GM19438 (cell line): ENCODE data around the gene GALNT14.

Experiments used
- ATAC-seq: cut with Tn5 transposase; IDR thresholded peaks from one replicate; pipeline ENCODE4 v1.9.1; 2021; ENCODE audit warnings: low read depth; ENCODE audit not compliant: unreplicated experiment

GALNT14 gene

GRCh38 chr2:31018280-31018679 lies 120.0 kb downstream of the GALNT14 start:
- ATAC-seq, result no peak

- ATAC-seq, result no peak
Observed at GRCh38 chr2:31016648-31017047, 121.6 kb downstream of the GALNT14 start.

GRCh38 chr2:31014516-31014915 lies 123.7 kb downstream of the GALNT14 start:
- ATAC-seq, result no peak

GRCh38 chr2:31013301-31013700 lies 124.9 kb downstream of the GALNT14 start:
- ATAC-seq, result no peak

GRCh38 chr2:31012406-31012805 lies 125.8 kb downstream of the GALNT14 start:
- no peak for ATAC-seq

GRCh38 chr2:31011587-31011986 lies 126.7 kb downstream of the GALNT14 start:
- ATAC-seq, result no peak

GRCh38 chr2:31008561-31009114 lies 129.6 kb downstream of the GALNT14 start:
- no peak for ATAC-seq

GRCh38 chr2:31004257-31004656 lies 134.0 kb downstream of the GALNT14 start:
- no peak for ATAC-seq

GRCh38 chr2:31003749-31004148 lies 134.5 kb downstream of the GALNT14 start:
- no peak for ATAC-seq

GRCh38 chr2:31002537-31003150 lies 135.6 kb downstream of the GALNT14 start:
- no peak for ATAC-seq

- no peak for ATAC-seq
Observed at GRCh38 chr2:31000970-31001369, 137.3 kb downstream of the GALNT14 start.

GRCh38 chr2:30998672-30999071 lies 139.6 kb downstream of the GALNT14 start:
- no peak for ATAC-seq

GRCh38 chr2:30997979-30998378 lies 140.3 kb downstream of the GALNT14 start:
- ATAC-seq, result no peak

GRCh38 chr2:30994227-30995056 lies 143.8 kb downstream of the GALNT14 start:
- no peak for ATAC-seq

- ATAC-seq, result no peak
Observed at GRCh38 chr2:30992781-30993180, 145.5 kb downstream of the GALNT14 start.

- ATAC-seq, result no peak
Observed at GRCh38 chr2:30990671-30991070, 147.6 kb downstream of the GALNT14 start.

- ATAC-seq, result no peak
Observed at GRCh38 chr2:30990176-30990575, 148.1 kb downstream of the GALNT14 start.

GRCh38 chr2:30989746-30990145 lies 148.5 kb downstream of the GALNT14 start:
- ATAC-seq, result no peak

- no peak for ATAC-seq
Observed at GRCh38 chr2:30987566-30987965, 150.7 kb downstream of the GALNT14 start.

GRCh38 chr2:30986231-30986580 lies 152.0 kb downstream of the GALNT14 start:
- no peak for ATAC-seq

GRCh38 chr2:30985493-30986230 lies 152.6 kb downstream of the GALNT14 start:
- no peak for ATAC-seq
